Heart right ventricle (tissue), 16 donors: ENCODE measurements around the gene FAM222A. TPM values are rescaled to one million over a fixed set of nuclear protein-coding genes. Genes with fewer than 3 reads are reported as not detected.

Experiments used
- ATAC-seq, 8 donors: fragments of 200-7000 bp; cut with Tn5 transposase; one replicate each; pipeline ENCODE4 v1.9.1; 2020; ENCODE audit warnings: mild to moderate bottlenecking in 8 of 8, moderate library complexity in 8 of 8, moderate number of reproducible peaks in 1 of 8
- DNase-seq, 2 donors: peaks; one replicate each; pipeline ENCODE4 v3.0.0-alpha.2; 2020
- H3K27ac ChIP-seq, 10 donors: fragments of 200-600 bp; sonication (generic) in 2 of 10; one replicate each; pipeline versions ENCODE4 v1.5.0 to v1.8.0; 2020 to 2022; ENCODE audit warnings: mild to moderate bottlenecking in 3 of 10
- H3K27me3 ChIP-seq, 7 donors: fragments of 200-600 bp; one replicate each; pipeline ENCODE4 v1.8.0; 2021 to 2022; ENCODE audit warnings: mild to moderate bottlenecking in 2 of 7
- H3K36me3 ChIP-seq, 9 donors: fragments of 200-600 bp; sonication (generic) in 1 of 9; one replicate each; pipeline versions ENCODE4 v1.5.0 to v1.8.0; 2020 to 2022; ENCODE audit warnings: mild to moderate bottlenecking in 2 of 9
- H3K4me1 ChIP-seq, 9 donors: fragments of 200-600 bp; sonication (generic) in 1 of 9; one replicate each; pipeline versions ENCODE4 v1.5.0 to v1.8.0; 2020 to 2022; ENCODE audit warnings: mild to moderate bottlenecking in 4 of 9
- H3K4me3 ChIP-seq, 10 donors: fragments of 200-600 bp; sonication (generic) in 2 of 10; one replicate each; pipeline versions ENCODE4 v1.5.0 to v1.8.0; 2020 to 2022; ENCODE audit warnings: mild to moderate bottlenecking in 7 of 10, moderate library complexity in 2 of 10
- H3K9me3 ChIP-seq, 11 donors: fragments of 200-600 bp in 10 of 11; sonication (generic) in 2 of 11; one replicate each; pipeline versions ENCODE4 v1.5.0 to v1.8.0; 2013 to 2022; ENCODE audit warnings: mild to moderate bottlenecking in 2 of 11, control low read depth in 1 of 11, moderate library complexity in 1 of 11
- WGBS, 2 donors: extraction: QIAGEN DNeasy Blood & Tissue Kit; methylation state at CpG; one replicate each; pipeline ENCODE4 v1.1.7; 2013; ENCODE audit warnings: inconsistent platforms in 1 of 2; 5-methylcytosine and 5-hydroxymethylcytosine counted together
- intact Hi-C, 10 donors: fragments of 100-400 bp; cut with DNase I; formaldehyde crosslinking; loops; one replicate each; pipeline versions ENCODE4 v1.11.1 to v1.14.2; 2022
- polyA plus RNA-seq, 2 donors: library from polyadenylated mRNA; stranded (reverse); fragments of 200-250 nt; gene quantifications; one replicate each; pipeline ENCODE4 v1.2.3, GENCODE V29; 2013
- total RNA-seq, 10 donors: library from RNA; stranded (reverse); fragmentation: NEBNext Ultra II Directional in 3 of 10; extraction: Animal tissue kit (Norgen Biotek cat#: 25700) in 3 of 10; gene quantifications; one replicate each; pipeline versions ENCODE4 v1.2.1 to v1.2.4, GENCODE V29; 2021 to 2023
- TF ChIP-seq, protein P1 (sequence below), 9 donors: fragments of 200-600 bp; sonication (generic) in 2 of 9; IDR thresholded peaks; one replicate each; pipeline versions ENCODE4 v1.5.0 to v1.8.0; 2021 to 2022; ENCODE audit warnings: antibody characterized with exemption in 9 of 9, mild to moderate bottlenecking in 5 of 9, moderate library complexity in 1 of 9
- donor health status: Arrhythmogenic right ventricular cardiomyopathy.
- donor health status: ischemic (EF 13 %, LVEDD 7.1; RV severe dilation, severe dysfunction).
- donor health status: healthy with polysubstance abuse.
- donor health status: DM: no; HTN: yes; CAD: no.
- donor health status: DM: no; HTN: no; CAD: no.
- donor health status: ischemic (EF 25% LVEDD 6.9; RV normal size, moderate dysfunction).
- donor health status: ischemic (EF 25% LVEDD 5.7; RV mildly dilated, moderate dysfunction).
- donor health status: healthy.
- donor health status: DM: yes; HTN: yes; CAD: no.
- donor health status: Ischemic cardiomyopathy.
- donor health status: ischemic (EF 35%, LVEDD 5.7; RV mildly dilated, moderate dysfunction).
- donor health status: nonischemic (EF 11% LVEDD 7.7; RV severe dilation, severe dysfunction).
- donor health status: DM: yes; HTN: yes; CAD: no.
- donor health status: PGD.
- donor health status: ischemic (EF 29% LVEDD 5.4; RV normal size, mild dysfunction).
- donor health status: nonischemic (EF 23%, LVEDD 6.1; RV moderate dilation, normal function).

FAM222A gene
- total and polyA plus RNA-seq, 12 donors = 2.7 to 26.0 (median 7.0) TPM

DNA sequence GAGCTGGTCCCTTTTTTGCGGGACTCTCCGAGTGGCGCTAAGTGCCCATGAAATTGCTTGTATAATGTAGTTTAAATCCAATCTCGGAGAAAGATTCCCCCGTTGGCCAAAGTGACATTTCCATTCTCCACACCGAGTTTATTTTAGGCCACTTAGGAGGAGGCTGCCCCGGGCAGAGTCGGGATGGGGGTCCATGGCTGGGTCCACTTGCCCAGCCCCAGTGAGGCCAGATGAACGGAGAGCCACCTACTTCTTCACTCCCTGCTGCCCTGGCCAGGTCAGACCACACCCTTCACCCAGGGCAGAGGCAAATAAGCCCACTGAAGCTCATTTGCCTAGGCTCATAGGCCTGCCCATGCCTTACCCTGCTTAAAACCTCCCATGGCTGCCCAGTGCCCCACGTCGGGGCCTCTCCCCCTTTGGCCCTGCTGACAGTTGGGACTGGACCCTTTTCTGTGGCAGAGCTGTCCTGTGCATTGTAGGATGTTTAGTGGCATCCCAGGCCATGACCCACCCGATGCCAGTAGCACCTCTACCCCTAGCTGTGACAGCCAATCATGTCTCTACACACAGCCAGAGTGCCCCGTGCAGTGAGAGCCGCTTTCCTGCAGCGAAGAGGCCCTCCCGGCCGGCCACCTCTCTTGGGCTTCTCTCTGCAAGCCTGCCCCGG, 51.3 kb downstream of the FAM222A start:
- DNase-seq = no peak
- Histone ChIP-seq H3K27me3 (no peaks in the 10 kb centered on the region), H3K27ac (no peak overlapping the region), H3K9me3 (peaks cover 0 to 10% (median 6%) of the 10 kb centered on the region in 11 donors), H3K4me3 (no peak overlapping the region), H3K36me3 (peaks cover 0 to 5% (median 0%) of the 10 kb centered on the region in 9 donors), H3K4me1 (peaks cover 0 to 14% (median 10%) of the 10 kb centered on the region in 9 donors)
- intact Hi-C loops = no loop called here
- ATAC-seq = no peak
- TF ChIP-seq, protein P1, sequence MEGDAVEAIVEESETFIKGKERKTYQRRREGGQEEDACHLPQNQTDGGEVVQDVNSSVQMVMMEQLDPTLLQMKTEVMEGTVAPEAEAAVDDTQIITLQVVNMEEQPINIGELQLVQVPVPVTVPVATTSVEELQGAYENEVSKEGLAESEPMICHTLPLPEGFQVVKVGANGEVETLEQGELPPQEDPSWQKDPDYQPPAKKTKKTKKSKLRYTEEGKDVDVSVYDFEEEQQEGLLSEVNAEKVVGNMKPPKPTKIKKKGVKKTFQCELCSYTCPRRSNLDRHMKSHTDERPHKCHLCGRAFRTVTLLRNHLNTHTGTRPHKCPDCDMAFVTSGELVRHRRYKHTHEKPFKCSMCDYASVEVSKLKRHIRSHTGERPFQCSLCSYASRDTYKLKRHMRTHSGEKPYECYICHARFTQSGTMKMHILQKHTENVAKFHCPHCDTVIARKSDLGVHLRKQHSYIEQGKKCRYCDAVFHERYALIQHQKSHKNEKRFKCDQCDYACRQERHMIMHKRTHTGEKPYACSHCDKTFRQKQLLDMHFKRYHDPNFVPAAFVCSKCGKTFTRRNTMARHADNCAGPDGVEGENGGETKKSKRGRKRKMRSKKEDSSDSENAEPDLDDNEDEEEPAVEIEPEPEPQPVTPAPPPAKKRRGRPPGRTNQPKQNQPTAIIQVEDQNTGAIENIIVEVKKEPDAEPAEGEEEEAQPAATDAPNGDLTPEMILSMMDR (IDR thresholded peaks at IDR 0.05) = no peak
- 84 to 88% methylated on average over 18 of the region's 18 CpGs for WGBS, 2 donors

DNA sequence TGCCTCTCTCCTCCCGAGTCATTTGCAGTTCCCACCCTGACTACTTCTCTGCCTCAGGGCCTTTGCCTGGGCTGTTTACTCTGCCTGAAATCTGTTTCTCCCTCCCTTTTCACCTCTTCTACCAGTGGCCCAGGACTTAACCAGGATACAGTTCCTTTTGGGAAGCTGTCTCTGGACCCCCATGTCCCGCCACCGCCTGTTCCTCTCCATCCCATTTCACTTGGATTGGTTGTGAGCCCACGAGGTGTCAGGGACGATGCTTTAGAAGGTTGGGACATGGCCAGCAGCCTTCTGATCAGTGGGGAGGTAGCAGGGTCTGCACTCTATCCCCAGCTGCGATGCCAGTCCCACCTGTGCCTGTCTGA, 51.8 kb downstream of the FAM222A start:
- Histone ChIP-seq H3K27me3 (no peaks in the 10 kb centered on the region), H3K9me3 (peaks cover 0 to 10% (median 6%) of the 10 kb centered on the region in 11 donors), H3K36me3 (peaks cover 0 to 5% (median 0%) of the 10 kb centered on the region in 9 donors), H3K4me1 (peaks cover 0 to 12% (median 5%) of the 10 kb centered on the region in 9 donors), H3K27ac (no peak overlapping the region), H3K4me3 (no peak overlapping the region)
- ATAC-seq (no peak), DNase-seq (no peak)
- TF ChIP-seq, protein P1 (IDR thresholded peaks at IDR 0.05) = no peak
- WGBS, 2 donors = 91 to 93% methylated on average over 6 of the region's 6 CpGs
- intact Hi-C loops = no loop called here

DNA sequence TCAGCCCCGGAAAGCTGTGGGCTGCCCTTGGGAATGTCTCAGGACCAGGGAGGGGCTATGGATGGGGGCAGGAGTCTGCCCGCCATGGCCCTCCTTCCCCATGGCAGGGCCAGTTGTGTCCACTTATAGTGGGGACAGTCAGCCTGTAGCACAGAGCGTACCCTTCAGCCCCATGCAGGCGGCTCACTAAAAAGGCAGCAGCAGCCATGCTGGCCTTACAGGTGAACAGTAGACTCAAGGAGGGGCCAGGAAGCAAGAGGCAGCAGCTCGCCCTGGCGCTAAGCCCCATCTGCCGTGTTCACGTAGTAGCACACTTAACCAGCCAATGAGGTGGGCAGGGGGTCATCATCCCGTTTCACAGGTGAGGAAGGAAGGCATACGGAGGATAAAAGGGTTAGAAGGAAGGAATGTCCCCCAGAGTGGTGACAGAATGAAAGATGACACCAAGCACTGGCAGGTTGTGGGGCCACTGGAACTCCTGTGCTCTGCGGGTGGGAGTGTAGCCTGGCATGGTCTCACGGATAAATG, 52.7 kb downstream of the FAM222A start:
- H3K27me3 ChIP-seq = no peaks in the 10 kb centered on the region
- 84 to 87% methylated on average over 12 of the region's 12 CpGs for WGBS, 2 donors
- H3K27ac ChIP-seq = no peak overlapping the region
- H3K36me3 ChIP-seq = peaks cover 0 to 5% (median 0%) of the 10 kb centered on the region in 9 donors
- no peak overlapping the region for H3K4me3 ChIP-seq
- H3K4me1 ChIP-seq = peaks cover 0 to 6% (median 0%) of the 10 kb centered on the region in 9 donors
- peaks cover 0 to 10% (median 6%) of the 10 kb centered on the region in 11 donors for H3K9me3 ChIP-seq
- intact Hi-C loops = no loop called here
- no peak for ATAC-seq
- no peak for DNase-seq
- TF ChIP-seq, protein P1 (IDR thresholded peaks at IDR 0.05) = no peak

DNA sequence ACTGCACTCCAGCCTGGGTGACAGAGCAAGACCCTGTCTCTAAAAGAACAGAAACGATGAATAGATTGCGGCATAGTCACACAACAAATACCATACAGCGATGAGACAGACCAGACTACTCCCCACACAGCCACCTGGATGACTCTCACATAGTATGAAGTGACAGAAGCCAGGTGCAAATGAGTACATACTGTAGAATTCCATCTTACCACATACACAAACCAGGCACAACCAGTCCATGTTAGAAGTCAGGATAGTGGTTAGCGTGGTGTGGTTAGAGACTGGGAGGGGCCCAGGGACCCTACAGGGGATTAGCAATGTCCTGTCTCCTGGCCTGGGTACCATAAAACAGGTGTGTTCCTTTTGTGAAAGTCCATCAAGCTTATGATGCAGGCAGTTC, 53.8 kb downstream of the FAM222A start:
- intact Hi-C loops = no loop called here
- TF ChIP-seq, protein P1 (IDR thresholded peaks at IDR 0.05) = no peak
- Histone ChIP-seq H3K9me3 (peaks cover 0 to 10% (median 6%) of the 10 kb centered on the region in 11 donors), H3K27ac (no peak overlapping the region), H3K4me1 (peaks cover 0 to 6% (median 0%) of the 10 kb centered on the region in 9 donors), H3K36me3 (peaks cover 0 to 5% (median 0%) of the 10 kb centered on the region in 9 donors), H3K4me3 (no peak overlapping the region), H3K27me3 (no peaks in the 10 kb centered on the region)
- ATAC-seq (no peak), DNase-seq (no peak)
- WGBS, 2 donors = 94 to 95% methylated on average over 4 of the region's 4 CpGs
